ENCODE data around the gene TGFBR3. TPM values are rescaled to one million over a fixed set of nuclear protein-coding genes. Genes with fewer than 3 reads are reported as not detected.

TGFBR3 gene
- total RNA-seq, 1 experiment from 2014 or later, result 2.3 TPM

DNA sequence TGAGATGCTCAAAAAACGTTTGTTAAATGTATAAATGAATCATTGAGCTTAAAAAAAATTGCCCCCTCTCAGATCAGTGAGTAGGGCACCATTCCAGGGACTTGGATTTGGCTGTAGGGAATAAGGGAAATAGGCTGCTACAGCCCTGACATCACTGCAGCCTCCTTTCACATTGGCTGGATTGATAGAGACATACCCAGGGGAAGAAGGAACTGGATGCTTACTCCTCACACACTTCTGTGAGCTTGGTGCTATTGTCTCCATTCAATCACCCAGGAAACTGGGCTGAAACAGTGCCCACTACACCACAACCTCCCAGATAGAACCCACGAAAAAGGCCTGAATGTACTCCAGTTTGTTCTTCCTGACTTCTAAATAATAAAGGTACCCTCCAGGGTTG, 87.2 kb downstream of the TGFBR3 start:
- Histone ChIP-seq H3K4me3 (ENCODE audit: insufficient read depth, low read depth, low read length) (no peak overlapping the region), H3K36me3 (replicated peaks; ENCODE audit: control insufficient read depth, insufficient read depth, low read length) (no peaks in the 10 kb centered on the region), H3K27me3 (ENCODE audit: control insufficient read depth, insufficient read depth, low read length) (no peaks in the 10 kb centered on the region)
- no peak for DNase-seq

DNA sequence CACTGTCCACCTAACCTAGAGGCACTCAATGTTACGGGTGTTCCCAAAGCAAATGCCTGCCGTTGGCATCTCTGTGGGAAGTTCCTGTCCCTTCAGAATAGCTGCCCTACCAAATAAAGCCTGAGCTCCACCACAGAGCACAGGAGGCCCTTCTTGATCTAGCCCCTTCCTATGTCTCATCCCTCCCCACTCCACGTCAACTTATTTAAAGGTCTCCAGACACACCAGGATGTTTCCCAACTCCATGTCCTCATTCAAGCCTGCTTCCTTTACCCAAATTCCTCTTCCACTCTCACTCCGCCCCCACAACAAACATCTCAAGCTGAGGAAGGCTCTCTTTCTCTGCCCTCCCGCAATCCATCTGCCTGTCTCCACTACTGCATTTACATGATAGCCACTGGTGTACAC, 87.7 kb downstream of the TGFBR3 start:
- Histone ChIP-seq H3K36me3 (replicated peaks; ENCODE audit: control insufficient read depth, insufficient read depth, low read length) (no peaks in the 10 kb centered on the region), H3K4me3 (ENCODE audit: insufficient read depth, low read depth, low read length) (no peak overlapping the region), H3K27me3 (ENCODE audit: control insufficient read depth, insufficient read depth, low read length) (no peaks in the 10 kb centered on the region)
- no peak for DNase-seq

DNA sequence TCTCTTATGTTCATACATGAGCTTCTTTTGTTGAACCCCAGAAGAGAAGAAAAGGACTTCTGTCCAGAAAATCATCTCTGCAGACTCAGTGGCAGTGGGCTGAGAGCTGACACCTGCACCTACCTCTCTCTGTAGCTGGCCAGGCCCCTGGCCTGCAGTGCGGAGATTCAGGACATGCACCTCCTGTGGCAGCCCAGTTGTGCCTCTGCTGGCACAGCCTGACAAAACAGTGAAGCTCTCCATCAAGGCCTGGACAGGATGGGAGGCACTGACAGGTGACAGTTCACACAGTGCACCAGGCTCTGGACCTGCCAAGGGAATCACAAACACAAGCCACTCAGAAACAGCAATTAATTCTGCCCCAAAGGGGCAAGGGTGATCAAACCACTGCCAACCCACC, 88.8 kb downstream of the TGFBR3 start:
- Histone ChIP-seq H3K27me3 (ENCODE audit: control insufficient read depth, insufficient read depth, low read length) (no peaks in the 10 kb centered on the region), H3K4me3 (ENCODE audit: insufficient read depth, low read depth, low read length) (no peak overlapping the region), H3K36me3 (replicated peaks; ENCODE audit: control insufficient read depth, insufficient read depth, low read length) (no peaks in the 10 kb centered on the region)
- no peak for DNase-seq

DNA sequence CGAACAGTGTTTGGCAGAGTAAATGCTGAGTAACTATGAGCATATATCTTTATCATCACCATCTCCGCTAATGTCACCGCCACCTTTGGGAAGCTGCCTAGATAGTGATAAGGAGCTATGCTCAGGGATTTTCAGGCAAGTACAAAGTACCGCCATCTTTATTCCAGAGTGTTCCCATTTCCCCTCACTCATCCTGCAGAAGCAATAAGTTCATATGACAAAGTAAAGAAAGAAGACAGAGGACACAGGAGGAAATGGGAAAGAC, 89.6 kb downstream of the TGFBR3 start:
- Histone ChIP-seq H3K27me3 (ENCODE audit: control insufficient read depth, insufficient read depth, low read length) (no peaks in the 10 kb centered on the region; the same call in 1 of the 2 replicates), H3K4me3 (ENCODE audit: insufficient read depth, low read depth, low read length) (no peak overlapping the region), H3K36me3 (replicated peaks; ENCODE audit: control insufficient read depth, insufficient read depth, low read length) (no peaks in the 10 kb centered on the region)
- no peak for DNase-seq

DNA sequence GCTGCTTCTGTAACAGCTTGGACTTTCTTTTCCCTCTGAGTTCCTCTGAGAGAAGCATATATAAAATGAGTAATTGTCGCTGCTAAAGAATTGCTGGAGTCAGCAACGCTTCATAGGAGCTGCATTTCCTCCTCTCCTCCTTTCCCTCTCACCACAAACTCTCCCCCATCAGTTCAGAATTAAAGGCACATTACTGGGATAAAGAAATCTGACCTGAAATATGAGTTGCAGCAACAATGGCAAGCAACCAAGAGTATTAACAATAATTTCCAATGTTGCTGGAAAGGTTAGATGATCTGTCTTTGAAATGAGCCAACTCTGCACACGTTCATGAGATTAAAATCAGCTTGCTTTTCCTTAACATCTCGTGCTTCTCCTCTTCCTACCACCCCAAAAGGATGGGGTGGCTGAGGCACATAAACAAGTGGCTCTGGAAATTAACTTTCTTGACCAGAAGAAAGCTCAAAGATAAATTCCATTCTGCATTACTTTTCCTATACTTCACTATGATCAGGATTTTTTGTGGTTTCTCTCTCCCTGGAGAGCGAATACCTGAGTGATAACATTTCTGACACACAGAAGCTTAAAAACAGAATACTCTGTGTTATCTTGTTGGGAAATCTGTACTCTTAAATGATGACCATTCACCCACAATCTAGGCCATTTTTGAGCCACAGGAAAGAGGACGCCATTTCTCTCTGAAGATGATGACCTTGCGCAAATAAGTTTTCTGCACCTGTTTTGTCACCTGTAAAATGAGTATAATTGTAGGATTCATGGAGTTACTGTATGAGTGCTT, 90.2 kb downstream of the TGFBR3 start:
- Histone ChIP-seq H3K4me3 (ENCODE audit: insufficient read depth, low read depth, low read length) (no peak overlapping the region), H3K36me3 (replicated peaks; ENCODE audit: control insufficient read depth, insufficient read depth, low read length) (no peaks in the 10 kb centered on the region), H3K27me3 (ENCODE audit: control insufficient read depth, insufficient read depth, low read length) (no peaks in the 10 kb centered on the region; the same call in 1 of the 2 replicates)
- DNase-seq, result no peak

DNA sequence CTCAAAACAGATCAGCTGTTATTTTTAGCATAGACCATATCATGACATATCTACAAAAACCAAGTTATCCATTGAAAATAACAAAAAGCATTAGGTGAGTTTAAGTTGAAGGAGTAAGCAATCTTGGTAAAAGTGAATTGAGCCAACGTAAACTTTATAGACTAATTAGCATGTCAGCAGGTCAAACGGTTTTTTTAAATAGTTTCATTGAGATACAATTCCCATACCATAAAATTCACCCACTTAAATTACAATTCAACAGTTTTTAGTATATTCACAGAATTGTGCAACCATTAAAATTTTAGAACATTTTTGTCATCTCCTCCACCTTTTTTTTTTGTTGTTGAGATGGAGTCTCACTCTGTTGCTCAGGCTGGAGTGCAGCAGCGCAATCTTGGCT, 92.1 kb downstream of the TGFBR3 start:
- no peak for DNase-seq
- H3K27me3 ChIP-seq (ENCODE audit: control insufficient read depth, insufficient read depth, low read length), result no peaks in the 10 kb centered on the region; the same call in 1 of the 2 replicates
- no peak overlapping the region for H3K4me3 ChIP-seq (ENCODE audit: insufficient read depth, low read depth, low read length)
- H3K36me3 ChIP-seq (replicated peaks; ENCODE audit: control insufficient read depth, insufficient read depth, low read length), result no peaks in the 10 kb centered on the region

DNA sequence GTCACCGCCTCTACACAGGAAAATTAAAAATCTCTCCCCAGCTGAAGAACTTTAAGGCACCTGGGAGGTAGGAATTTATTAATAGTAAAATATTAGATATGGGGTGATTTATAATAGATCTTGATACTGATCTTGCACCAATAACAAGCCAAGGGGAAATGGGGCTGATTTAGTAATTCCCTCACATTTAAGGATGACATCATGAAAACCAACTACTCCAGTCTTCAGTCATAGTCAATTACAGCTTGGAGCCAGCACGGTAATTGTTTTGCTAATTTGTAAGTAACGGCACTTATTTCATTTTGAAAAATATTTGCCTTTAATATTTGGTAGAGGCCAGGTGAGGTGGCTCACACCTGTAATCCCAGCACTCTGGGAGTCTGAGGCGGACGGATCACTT, 92.8 kb downstream of the TGFBR3 start:
- no peaks in the 10 kb centered on the region; the same call in 1 of the 2 replicates for H3K27me3 ChIP-seq (ENCODE audit: control insufficient read depth, insufficient read depth, low read length)
- no peak overlapping the region for H3K4me3 ChIP-seq (ENCODE audit: insufficient read depth, low read depth, low read length)
- DNase-seq, result no peak
- no peaks in the 10 kb centered on the region for H3K36me3 ChIP-seq (replicated peaks; ENCODE audit: control insufficient read depth, insufficient read depth, low read length)

DNA sequence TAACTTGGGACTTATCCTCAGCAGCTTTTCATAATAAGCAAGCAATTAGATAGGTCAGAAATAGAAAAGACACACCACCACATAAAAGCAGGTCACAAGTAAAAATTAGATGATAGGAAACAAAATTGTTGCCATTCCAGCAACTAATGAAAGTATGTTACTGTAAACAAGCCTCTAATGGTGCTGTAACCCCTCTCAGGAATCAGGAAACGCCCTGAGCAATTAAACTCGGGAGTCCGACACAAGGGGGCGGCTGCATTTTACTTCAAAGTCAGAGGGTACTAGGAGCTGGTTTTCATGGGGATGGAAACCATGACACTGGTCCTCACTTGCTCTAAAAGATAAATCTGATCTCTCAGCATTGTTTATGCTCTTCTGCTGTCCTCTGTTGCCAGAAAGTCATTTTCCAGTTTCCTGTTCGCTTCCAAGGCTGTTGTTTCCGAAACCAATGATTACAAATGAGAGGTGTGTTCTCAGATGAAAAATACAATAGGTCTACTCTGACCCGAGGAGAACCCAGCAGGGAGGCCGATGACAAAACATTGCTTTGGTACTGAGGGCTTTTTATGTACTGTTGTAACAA, 93.4 kb downstream of the TGFBR3 start:
- Histone ChIP-seq H3K4me3 (ENCODE audit: insufficient read depth, low read depth, low read length) (no peak overlapping the region), H3K27me3 (ENCODE audit: control insufficient read depth, insufficient read depth, low read length) (peaks cover 2% of the 10 kb centered on the region; the same call in 1 of the 2 replicates), H3K36me3 (replicated peaks; ENCODE audit: control insufficient read depth, insufficient read depth, low read length) (no peaks in the 10 kb centered on the region)
- peak; percentile 31 for DNase-seq

DNA sequence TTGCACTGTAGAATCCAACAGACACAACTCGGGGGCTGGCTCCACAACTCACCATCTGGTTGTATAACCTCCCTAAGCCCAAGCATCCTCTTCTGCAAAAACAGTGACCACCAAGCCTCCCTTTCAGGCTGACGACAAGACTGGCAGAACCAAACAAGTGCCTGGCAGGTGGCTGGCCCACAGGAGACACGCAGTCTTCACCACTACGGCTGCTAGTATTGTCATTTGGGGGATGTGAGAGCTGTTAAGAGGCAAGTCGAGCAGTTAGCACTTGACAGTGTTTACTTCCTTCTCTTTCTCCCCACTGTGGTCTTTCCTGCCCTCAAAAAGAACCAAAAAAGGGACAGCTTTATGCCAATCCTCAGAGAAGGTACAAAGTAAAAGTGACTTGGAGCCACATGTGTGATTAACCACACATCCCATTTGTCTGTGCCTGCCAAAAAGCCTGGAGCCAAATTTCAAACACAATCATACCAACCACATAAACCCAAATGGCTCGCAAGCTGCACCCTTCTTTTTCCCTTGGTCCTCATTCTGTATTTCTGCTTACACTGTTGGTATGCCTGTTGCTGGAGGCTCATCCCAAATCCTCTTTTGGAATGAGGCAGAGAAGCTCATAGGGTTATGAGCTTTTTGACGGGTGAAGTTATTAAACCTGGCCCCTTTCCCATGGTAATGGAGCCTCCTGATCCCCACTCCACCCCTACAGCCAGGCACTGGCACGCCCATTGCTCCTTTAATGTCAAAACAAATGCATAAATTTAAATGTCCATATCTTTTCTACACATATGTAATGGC, 94.1 kb downstream of the TGFBR3 start:
- Histone ChIP-seq H3K36me3 (replicated peaks; ENCODE audit: control insufficient read depth, insufficient read depth, low read length) (no peaks in the 10 kb centered on the region), H3K4me3 (ENCODE audit: insufficient read depth, low read depth, low read length) (no peak overlapping the region), H3K27me3 (ENCODE audit: control insufficient read depth, insufficient read depth, low read length) (peaks cover 2% of the 10 kb centered on the region; the same call in 1 of the 2 replicates)
- DNase-seq, result no peak

DNA sequence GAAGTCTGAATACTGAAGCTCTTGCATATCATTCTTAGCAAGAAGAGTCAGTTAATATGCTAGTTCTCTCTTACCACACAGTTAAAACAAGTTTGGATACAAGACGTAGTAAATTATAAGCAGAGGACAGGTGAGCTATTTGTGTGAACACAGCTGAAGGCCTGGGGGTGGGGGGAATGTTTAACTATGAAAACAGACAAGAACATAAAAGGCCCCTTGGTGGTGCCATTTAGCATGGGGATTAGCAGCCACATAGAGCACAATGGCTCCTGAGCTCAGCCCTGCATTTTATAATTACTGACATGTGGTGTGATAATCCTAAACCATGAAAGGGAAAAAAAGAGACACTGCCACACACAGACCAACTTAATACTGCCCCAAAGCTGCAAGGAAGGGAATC, 94.8 kb downstream of the TGFBR3 start:
- H3K27me3 ChIP-seq (ENCODE audit: control insufficient read depth, insufficient read depth, low read length), result peaks cover 2% of the 10 kb centered on the region; the same call in 1 of the 2 replicates
- H3K36me3 ChIP-seq (replicated peaks; ENCODE audit: control insufficient read depth, insufficient read depth, low read length), result no peaks in the 10 kb centered on the region
- peak; percentile 55 for DNase-seq
- no peak overlapping the region for H3K4me3 ChIP-seq (ENCODE audit: insufficient read depth, low read depth, low read length)

DNA sequence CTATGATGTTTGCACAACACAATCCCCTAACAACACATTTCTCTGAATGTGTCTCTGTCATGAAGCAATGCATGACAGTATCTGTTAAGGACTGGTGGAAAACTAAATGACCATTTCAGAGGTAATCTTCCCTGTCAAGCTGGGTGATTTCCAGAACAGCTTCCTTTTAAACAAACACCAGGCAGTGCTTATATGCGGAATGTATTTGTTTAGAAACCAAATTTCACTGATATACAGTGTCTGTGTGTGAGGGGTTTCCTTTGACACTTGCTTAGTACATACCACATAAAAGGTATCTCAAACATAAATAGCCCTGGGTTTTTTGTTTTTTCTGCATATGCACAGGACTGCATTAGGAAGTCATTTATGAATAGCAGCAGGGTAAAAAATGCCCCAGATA, 95.6 kb downstream of the TGFBR3 start:
- no peak overlapping the region for H3K4me3 ChIP-seq (ENCODE audit: insufficient read depth, low read depth, low read length)
- peaks cover 2% of the 10 kb centered on the region; the same call in 1 of the 2 replicates for H3K27me3 ChIP-seq (ENCODE audit: control insufficient read depth, insufficient read depth, low read length)
- no peaks in the 10 kb centered on the region for H3K36me3 ChIP-seq (replicated peaks; ENCODE audit: control insufficient read depth, insufficient read depth, low read length)
- DNase-seq, result no peak

DNA sequence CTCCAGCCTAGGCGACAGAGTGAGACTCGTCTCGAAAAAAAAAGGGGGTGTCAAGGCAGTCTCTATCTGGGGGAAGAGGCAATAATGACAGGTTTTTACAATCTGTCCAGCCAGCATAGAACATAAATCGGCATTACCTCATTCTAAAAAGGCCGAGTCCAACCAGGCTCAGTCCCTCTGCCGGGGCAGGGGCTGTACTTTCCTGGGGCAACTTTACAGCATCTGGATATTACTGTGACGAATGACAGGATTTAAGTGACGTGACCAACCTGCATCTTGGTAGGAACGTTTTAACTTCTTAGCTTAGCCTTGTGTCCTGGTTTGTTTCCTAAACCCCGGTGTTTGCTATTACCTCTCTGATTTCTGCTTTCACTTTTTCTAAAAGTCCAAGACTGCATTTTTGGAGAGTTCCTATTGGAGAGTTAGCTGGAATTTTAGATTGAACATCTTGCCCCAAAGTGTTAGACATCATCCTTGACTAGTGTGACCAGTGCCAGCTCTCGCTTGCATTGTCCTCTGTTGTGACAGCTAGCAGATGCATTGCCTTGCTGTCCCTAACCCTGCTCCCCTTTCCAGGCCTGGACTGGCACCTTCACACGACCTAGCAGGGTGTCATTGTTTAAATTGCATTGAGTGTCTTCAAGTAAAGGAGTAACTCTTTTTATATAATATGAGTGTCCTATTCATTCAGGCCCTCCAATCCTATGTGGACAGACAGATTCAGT, 96.5 kb downstream of the TGFBR3 start:
- H3K36me3 ChIP-seq (replicated peaks; ENCODE audit: control insufficient read depth, insufficient read depth, low read length), result no peaks in the 10 kb centered on the region
- no peak for DNase-seq
- H3K4me3 ChIP-seq (ENCODE audit: insufficient read depth, low read depth, low read length), result no peak overlapping the region
- peaks cover 2% of the 10 kb centered on the region; the same call in 1 of the 2 replicates for H3K27me3 ChIP-seq (ENCODE audit: control insufficient read depth, insufficient read depth, low read length)

DNA sequence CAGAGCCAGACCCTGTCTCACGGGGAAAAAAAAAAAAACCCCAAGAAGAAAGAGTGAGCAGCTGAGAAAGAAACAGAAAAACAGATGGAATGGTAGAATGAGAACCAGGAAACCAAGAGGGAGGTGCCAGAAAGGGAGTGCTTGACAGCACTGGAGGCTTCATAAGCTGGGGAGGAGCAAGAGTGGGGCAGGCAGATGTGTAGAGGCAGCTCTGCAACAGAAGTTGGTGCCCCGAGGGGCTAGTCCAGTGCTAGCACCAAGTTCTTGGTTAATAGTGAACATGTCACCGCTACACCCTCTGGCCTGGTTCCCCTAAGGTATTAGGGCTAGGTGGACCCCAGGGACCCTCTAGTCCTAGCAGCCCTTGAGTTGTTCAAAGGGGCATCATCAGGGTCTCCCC, 98.0 kb downstream of the TGFBR3 start:
- no peak for DNase-seq
- H3K36me3 ChIP-seq (replicated peaks; ENCODE audit: control insufficient read depth, insufficient read depth, low read length), result no peaks in the 10 kb centered on the region
- peaks cover 2% of the 10 kb centered on the region; the same call in 1 of the 2 replicates for H3K27me3 ChIP-seq (ENCODE audit: control insufficient read depth, insufficient read depth, low read length)
- no peak overlapping the region for H3K4me3 ChIP-seq (ENCODE audit: insufficient read depth, low read depth, low read length)

DNA sequence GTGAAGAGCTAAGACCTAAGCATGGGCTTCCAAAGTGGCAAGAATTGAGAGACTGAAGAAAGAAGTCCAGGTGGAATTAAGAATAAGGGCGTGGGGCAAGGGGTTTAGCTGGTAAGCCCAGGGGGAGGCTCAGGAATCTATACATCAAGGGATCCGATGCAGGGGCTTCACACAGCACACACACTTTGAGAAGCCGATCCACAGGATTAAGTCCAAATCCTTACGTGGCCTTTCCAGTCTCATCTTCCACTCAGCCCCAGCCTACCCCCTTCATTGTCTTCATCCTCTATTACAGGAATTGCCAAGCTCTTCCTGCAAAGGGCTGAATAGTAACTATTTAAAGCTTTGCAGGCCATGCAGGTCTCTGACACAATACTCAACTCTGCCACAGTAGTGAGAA, 101.3 kb downstream of the TGFBR3 start:
- no peak overlapping the region for H3K4me3 ChIP-seq (ENCODE audit: insufficient read depth, low read depth, low read length)

More for the DNA sequence above, 101.3 kb downstream of the TGFBR3 start:
- peaks cover 2% of the 10 kb centered on the region; the same call in 1 of the 2 replicates for H3K27me3 ChIP-seq (ENCODE audit: control insufficient read depth, insufficient read depth, low read length)
- H3K36me3 ChIP-seq (replicated peaks; ENCODE audit: control insufficient read depth, insufficient read depth, low read length), result no peaks in the 10 kb centered on the region
- no peak for DNase-seq
